ENCODE data around the gene COPS2. TPM values are rescaled to one million over a fixed set of nuclear protein-coding genes. Genes with fewer than 3 reads are reported as not detected.
A peak's percentile ranks its signal among the peaks of the same experiment; 100 is the strongest.

Gene COPS2
- total and polyA plus RNA-seq, 10 of the 15 experiments (the other 5 are each of a cell fraction or from before 2014, with no cell fraction given): 31.5 to 115 (median 76.3) TPM

- H3K9me3 ChIP-seq (replicated peaks; ENCODE audit: control insufficient read depth, insufficient read depth, low read length): no peaks in the 10 kb centered on the region
- no peak overlapping the region for H3K27ac ChIP-seq (ENCODE audit: control insufficient read depth, insufficient read depth)
- H3K27me3 ChIP-seq (replicated peaks in 1 of 2; ENCODE audit: control insufficient read depth in 2 of 2, insufficient read depth in 2 of 2, low read length in 1 of 2): no peaks in the 10 kb centered on the region
- H3K9ac ChIP-seq (ENCODE audit: control insufficient read depth, insufficient read depth, low read length): no peak overlapping the region
- ATAC-seq (peak; percentile 31; the same call in 2 of the 3 replicates), FAIRE-seq (no peak), DNase-seq (ENCODE audit: low read depth, low spot score) (no peak)
- H2AFZ ChIP-seq (ENCODE audit: control insufficient read depth, low read depth, low read length): no peak overlapping the region
- in situ Hi-C loops (cut with MboI): no loop called here
- intact Hi-C loops (cut with micrococcal nuclease; ENCODE audit: unreplicated experiment): loop anchor here (5.0 kb wide), 1 partner anchor 101 kb away; the partner anchor contains the start of gene SECISBP2L
- BruUV-seq (replicated peaks): no TSS peak
- peak overlapping the region; percentile 6; the same call in 1 of the 2 replicates for H3K4me3 ChIP-seq
- ChIA-PET CTCF (interaction anchor here (1.2 to 4.8 kb wide), 2 partner anchors 288 to 789 kb away, joined by 3 to 95 read pairs; no protein-coding TSS in a partner anchor), SMC1A (ENCODE audit: uncharacterized antibody, unreplicated experiment) (no interaction called here), RAD21 (ENCODE audit: unreplicated experiment) (interaction anchor here (0.8 kb wide), 1 partner anchor 287 kb away, joined by 3 read pairs; no protein-coding TSS in a partner anchor), POLR2A (no interaction called here)
- peaks cover under 1 to 6% of the 10 kb centered on the region in 2 experiments; a peak in 3 of 4 replicates for H3K36me3 ChIP-seq (ENCODE audit: control insufficient read depth in 2 of 2, insufficient read depth in 2 of 2, low read length in 1 of 2)
- no peaks in the 10 kb centered on the region for H3K4me1 ChIP-seq (ENCODE audit: control insufficient read depth, insufficient read depth, low read length)
- H3K79me2 ChIP-seq (ENCODE audit: control insufficient read depth, insufficient read depth, low read length): peaks cover 80% of the 10 kb centered on the region
- 0% methylated on average over 1 of the region's 1 CpG for WGBS (ENCODE audit: insufficient coverage, insufficient replicate concordance, low lambda C conversion rate, missing lambda C conversion rate)
- H3K4me2 ChIP-seq (ENCODE audit: control insufficient read depth, insufficient read depth): no peak overlapping the region
- H4K20me1 ChIP-seq (ENCODE audit: control insufficient read depth, insufficient read depth): no peaks in the 10 kb centered on the region
- TF ChIP-seq SIN3A (IDR thresholded peaks at IDR 0.05; ENCODE audit: low read depth, low read length) (no peak), ZNF207 (IDR thresholded peaks at IDR 0.05; ENCODE audit: borderline replicate concordance) (no peak), JUNB (IDR thresholded peaks at IDR 0.05) (no peak), FOXM1 (IDR thresholded peaks at IDR 0.05; ENCODE audit: low read depth, low read length) (no peak), KAT2A (conservative IDR thresholded peaks at IDR 0.05; ENCODE audit: control insufficient read depth, low read depth, low read length) (no peak), SKIL (IDR thresholded peaks at IDR 0.05; ENCODE audit: low read depth, poor library complexity, severe bottlenecking) (no peak), SUZ12 (IDR thresholded peaks at IDR 0.05; ENCODE audit: unreplicated experiment) (no peak), RBBP5 (conservative IDR thresholded peaks at IDR 0.05) (no peak), BCL3 (IDR thresholded peaks at IDR 0.05; ENCODE audit: borderline replicate concordance, insufficient read depth, low read depth, low read length, poor library complexity, severe bottlenecking) (no peak), CBX5 (IDR thresholded peaks at IDR 0.05; ENCODE audit: low read depth) (no peak), BRCA1 (IDR thresholded peaks at IDR 0.05; ENCODE audit: low read depth, low read length) (no peak), KDM1A (IDR thresholded peaks at IDR 0.05; ENCODE audit: borderline replicate concordance) (no peak), ZNF274 (IDR thresholded peaks at IDR 0.05; ENCODE audit: insufficient read depth, insufficient read length) (no peak), ETV6 (conservative IDR thresholded peaks at IDR 0.05 in 1 of 2, IDR thresholded peaks at IDR 0.05 in 1 of 2; ENCODE audit: borderline replicate concordance in 1 of 2, low read depth in 1 of 2) (no peak), RELA (IDR thresholded peaks at IDR 0.05; ENCODE audit: borderline replicate concordance, partially characterized antibody) (no peak)
These were observed 7.1 kb downstream of the COPS2 start for GRCh38 chr15:49148298-49148697.
